ENCODE measurements around the gene CADM1.

Gene CADM1

DNA sequence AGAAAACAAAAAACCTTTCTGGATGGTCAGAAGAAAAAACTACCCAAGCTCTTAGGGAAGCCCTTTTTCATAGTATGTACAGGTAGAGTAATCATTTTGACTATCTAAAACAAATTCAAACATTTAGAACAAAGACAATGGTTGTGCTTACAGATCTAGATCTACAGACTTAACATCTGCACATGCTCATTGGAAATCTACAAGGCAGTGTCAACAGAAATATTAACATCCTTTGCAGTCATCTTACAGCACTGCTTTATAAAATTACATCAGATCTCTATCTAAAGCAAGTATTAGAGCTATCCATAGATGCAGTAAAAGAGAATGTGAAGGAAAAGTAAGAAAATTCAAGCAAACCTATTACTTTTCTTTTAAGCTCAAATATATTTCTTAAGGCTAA lies 110.3 kb downstream of the CADM1 start:
- ChIA-PET CTCF (no interaction called here), POLR2A (ENCODE audit: low non-redundant PET) (no interaction called here)
- no peak overlapping the region for H3K27ac ChIP-seq
- DNase-seq (ENCODE audit: low spot score): no peak
- no peak for TF ChIP-seq CTCF (conservative IDR thresholded peaks at IDR 0.05; ENCODE audit: low read depth)

DNA sequence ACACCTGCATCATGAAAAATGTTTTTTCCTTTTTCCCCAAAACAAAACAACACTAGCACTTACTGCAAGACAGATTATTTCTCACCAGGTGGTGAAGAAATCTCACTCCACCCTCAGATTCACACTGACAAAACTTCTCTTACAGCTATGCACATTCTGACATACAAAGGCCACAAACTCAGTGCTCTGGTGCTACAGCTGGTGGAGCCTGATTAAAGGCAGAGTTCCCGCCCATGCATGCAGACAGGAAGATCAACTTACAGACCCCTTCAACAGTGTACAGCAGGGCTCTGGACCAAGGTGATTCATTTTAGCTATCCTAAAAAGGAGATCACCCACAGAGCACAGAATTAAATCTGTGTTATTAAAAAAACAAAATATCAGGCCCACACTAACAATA lies 112.6 kb downstream of the CADM1 start:
- no peak overlapping the region for H3K27ac ChIP-seq
- no peak for TF ChIP-seq CTCF (conservative IDR thresholded peaks at IDR 0.05; ENCODE audit: low read depth)
- DNase-seq (ENCODE audit: low spot score): no peak
- POLR2A ChIA-PET (ENCODE audit: low non-redundant PET): no interaction called here
- CTCF ChIA-PET: no interaction called here

DNA sequence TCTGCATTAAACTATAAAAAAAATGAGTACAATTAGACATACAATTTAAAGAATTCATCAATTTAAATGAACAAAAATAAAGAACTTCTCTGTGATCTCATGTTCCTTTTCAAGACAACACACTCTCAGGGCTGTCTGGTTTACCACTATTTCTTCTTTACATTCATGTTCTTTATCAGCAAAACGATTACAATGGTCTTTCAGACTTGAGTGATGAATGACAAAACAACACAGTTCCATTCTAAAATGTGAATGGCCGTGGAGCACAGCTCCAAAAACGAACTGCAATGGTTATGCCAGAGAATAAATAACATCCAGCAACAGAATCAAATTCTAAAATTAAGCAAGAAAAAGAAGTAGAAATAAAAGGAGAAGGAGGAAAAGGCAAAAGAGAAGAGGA lies 113.1 kb downstream of the CADM1 start:
- no peak for DNase-seq (ENCODE audit: low spot score)
- H3K27ac ChIP-seq: no peak overlapping the region
- POLR2A ChIA-PET (ENCODE audit: low non-redundant PET): no interaction called here
- TF ChIP-seq CTCF (conservative IDR thresholded peaks at IDR 0.05; ENCODE audit: low read depth): no peak
- CTCF ChIA-PET: interaction anchor here (0.6 kb wide), 1 partner anchor 316 kb away, joined by 5 read pairs; no protein-coding TSS in a partner anchor

DNA sequence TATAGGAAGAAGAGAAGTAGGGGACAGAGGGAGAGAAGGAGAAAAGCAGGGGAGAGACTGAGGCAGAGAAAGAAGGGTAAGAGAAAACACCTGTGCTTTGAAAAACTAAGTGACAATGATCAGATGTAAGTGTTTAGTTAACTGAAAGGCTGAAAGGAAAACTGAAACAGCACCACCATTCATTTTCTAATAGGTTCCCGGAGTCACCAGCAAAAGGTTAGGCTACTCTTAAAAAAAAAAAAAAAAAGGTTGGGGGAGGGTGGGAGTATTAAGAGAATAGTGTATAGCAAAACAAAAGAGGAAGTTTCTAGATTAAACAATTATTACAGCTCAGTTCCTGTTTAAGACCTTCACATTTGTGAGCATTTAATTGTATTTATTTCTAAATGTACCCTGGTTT lies 113.8 kb downstream of the CADM1 start:
- ChIA-PET POLR2A (ENCODE audit: low non-redundant PET) (no interaction called here), CTCF (interaction anchor here (0.6 kb wide), 1 partner anchor 316 kb away, joined by 5 read pairs; no protein-coding TSS in a partner anchor)
- no peak for DNase-seq (ENCODE audit: low spot score)
- H3K27ac ChIP-seq: no peak overlapping the region
- no peak for TF ChIP-seq CTCF (conservative IDR thresholded peaks at IDR 0.05; ENCODE audit: low read depth)

DNA sequence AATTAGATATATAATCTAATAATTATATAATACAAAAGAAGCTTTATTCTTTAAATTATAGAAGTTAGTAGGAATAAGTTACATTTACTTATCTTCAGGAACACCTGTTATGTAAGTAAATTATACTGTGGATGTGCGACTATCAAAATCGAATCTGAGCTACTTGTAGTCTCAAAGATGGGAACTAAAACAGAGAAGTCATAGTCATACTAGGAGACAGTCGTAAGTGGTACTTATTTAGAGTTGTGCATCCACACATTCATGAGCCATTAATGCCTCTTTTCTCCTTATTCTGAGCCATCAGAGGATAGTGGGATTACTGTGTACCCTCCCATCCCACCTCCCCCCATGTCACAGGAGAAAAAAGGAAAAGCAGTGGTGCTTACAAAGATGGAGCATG lies 114.4 kb downstream of the CADM1 start:
- TF ChIP-seq CTCF (conservative IDR thresholded peaks at IDR 0.05; ENCODE audit: low read depth): no peak
- no peak for DNase-seq (ENCODE audit: low spot score)
- no peak overlapping the region for H3K27ac ChIP-seq
- ChIA-PET POLR2A (ENCODE audit: low non-redundant PET) (no interaction called here), CTCF (interaction anchor here (0.7 kb wide), 1 partner anchor 58 kb away, joined by 3 read pairs; no protein-coding TSS in a partner anchor)

DNA sequence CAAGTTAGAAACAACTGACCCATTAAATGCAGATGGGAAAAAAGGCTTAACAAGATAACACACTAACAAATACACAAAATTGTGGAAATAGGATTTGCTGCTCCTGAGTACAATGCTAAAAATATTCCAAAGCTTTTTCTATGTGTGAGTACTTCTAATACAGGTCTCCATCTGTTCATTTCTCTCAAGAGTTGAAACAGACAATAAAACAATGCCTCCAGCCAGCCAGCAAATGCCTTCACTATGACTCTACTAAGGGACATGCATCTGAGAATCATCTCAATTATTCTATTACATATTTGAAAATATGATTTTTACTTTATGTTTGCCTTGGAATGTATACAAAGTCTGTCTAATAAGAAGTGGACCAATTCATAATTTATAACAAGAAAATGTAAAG lies 119.0 kb downstream of the CADM1 start:
- POLR2A ChIA-PET (ENCODE audit: low non-redundant PET): no interaction called here
- TF ChIP-seq CTCF (conservative IDR thresholded peaks at IDR 0.05; ENCODE audit: low read depth): no peak
- CTCF ChIA-PET: no interaction called here
- no peak for DNase-seq (ENCODE audit: low spot score)
- H3K27ac ChIP-seq: no peak overlapping the region

DNA sequence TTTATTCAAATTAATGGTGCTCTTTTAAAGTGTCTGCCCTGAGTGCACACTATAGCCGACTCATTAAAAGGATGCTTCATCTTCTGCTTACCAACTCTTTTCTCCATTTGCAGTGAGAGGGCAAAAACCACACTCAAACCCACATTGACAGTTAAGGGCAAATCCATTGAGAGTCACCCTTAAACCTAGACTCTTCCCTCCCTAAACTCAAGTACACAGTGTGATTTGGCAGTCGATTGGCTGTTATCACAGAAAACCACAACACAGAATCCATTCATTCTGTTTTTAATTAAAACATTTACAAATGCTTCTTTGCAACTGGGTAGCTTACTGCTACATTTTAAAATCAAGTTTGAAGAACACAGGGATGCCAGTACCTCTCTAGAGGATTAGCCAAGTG lies 120.0 kb downstream of the CADM1 start:
- TF ChIP-seq CTCF (conservative IDR thresholded peaks at IDR 0.05; ENCODE audit: low read depth): no peak
- ChIA-PET POLR2A (ENCODE audit: low non-redundant PET) (no interaction called here), CTCF (no interaction called here)
- H3K27ac ChIP-seq: no peak overlapping the region
- DNase-seq (ENCODE audit: low spot score): no peak

All from RWPE1 (cell line).